Measurements from ENCODE around the gene CDK18.

The CDK18 gene

GRCh38 chr1:205506409-205507200, 2.1 kb downstream of the CDK18 start:
- no peak for FAIRE-seq

GRCh38 chr1:205508227-205508714, 3.8 kb downstream of the CDK18 start:
- no peak for FAIRE-seq

GRCh38 chr1:205510308-205510950, 6.0 kb downstream of the CDK18 start:
- FAIRE-seq, result no peak

- no peak for FAIRE-seq
Observed at GRCh38 chr1:205510951-205511330, 6.5 kb downstream of the CDK18 start.

GRCh38 chr1:205512059-205513045, 7.9 kb downstream of the CDK18 start:
- no peak for FAIRE-seq

- no peak for FAIRE-seq
Observed at GRCh38 chr1:205513774-205514173, 9.3 kb downstream of the CDK18 start.

GRCh38 chr1:205514211-205515142, 10.0 kb downstream of the CDK18 start:
- FAIRE-seq, result no peak

GRCh38 chr1:205515781-205516253, 11.3 kb downstream of the CDK18 start:
- no peak for FAIRE-seq

GRCh38 chr1:205516362-205516761, 11.9 kb downstream of the CDK18 start:
- FAIRE-seq, result no peak

GRCh38 chr1:205517288-205517687, 12.8 kb downstream of the CDK18 start:
- FAIRE-seq, result no peak

GRCh38 chr1:205517763-205518162, 13.3 kb downstream of the CDK18 start:
- no peak for FAIRE-seq

- FAIRE-seq, result no peak
Observed at GRCh38 chr1:205518661-205519540, 14.4 kb downstream of the CDK18 start.

GRCh38 chr1:205519541-205520131, 15.2 kb downstream of the CDK18 start:
- FAIRE-seq, result no peak

GRCh38 chr1:205520709-205521108, 16.2 kb downstream of the CDK18 start:
- no peak for FAIRE-seq

- FAIRE-seq, result no peak
Observed at GRCh38 chr1:205521686-205522085, 17.2 kb downstream of the CDK18 start.

- FAIRE-seq, result no peak
Observed at GRCh38 chr1:205522692-205523091, 18.2 kb downstream of the CDK18 start.

GRCh38 chr1:205523261-205523890, 18.9 kb downstream of the CDK18 start:
- FAIRE-seq, result no peak

GRCh38 chr1:205523891-205524793, 19.7 kb downstream of the CDK18 start:
- peak; percentile 58 for FAIRE-seq

- FAIRE-seq, result no peak
Observed at GRCh38 chr1:205524794-205525101, 20.3 kb downstream of the CDK18 start.
